Heart right ventricle (tissue), 16 donors: ENCODE data around the gene MYO1E. TPM values are rescaled to one million over a fixed set of nuclear protein-coding genes. Genes with fewer than 3 reads are reported as not detected.

Experiments
- ATAC-seq, 8 donors: fragments of 200-7000 bp; cut with Tn5 transposase; one replicate each; pipeline ENCODE4 v1.9.1; 2020; ENCODE audit warnings: mild to moderate bottlenecking in 8 of 8, moderate library complexity in 8 of 8, moderate number of reproducible peaks in 1 of 8
- DNase-seq, 2 donors: peaks; one replicate each; pipeline ENCODE4 v3.0.0-alpha.2; 2020
- H3K27ac ChIP-seq, 10 donors: fragments of 200-600 bp; sonication (generic) in 2 of 10; one replicate each; pipeline versions ENCODE4 v1.5.0 to v1.8.0; 2020 to 2022; ENCODE audit warnings: mild to moderate bottlenecking in 3 of 10
- H3K27me3 ChIP-seq, 7 donors: fragments of 200-600 bp; one replicate each; pipeline ENCODE4 v1.8.0; 2021 to 2022; ENCODE audit warnings: mild to moderate bottlenecking in 2 of 7
- H3K36me3 ChIP-seq, 9 donors: fragments of 200-600 bp; sonication (generic) in 1 of 9; one replicate each; pipeline versions ENCODE4 v1.5.0 to v1.8.0; 2020 to 2022; ENCODE audit warnings: mild to moderate bottlenecking in 2 of 9
- H3K4me1 ChIP-seq, 9 donors: fragments of 200-600 bp; sonication (generic) in 1 of 9; one replicate each; pipeline versions ENCODE4 v1.5.0 to v1.8.0; 2020 to 2022; ENCODE audit warnings: mild to moderate bottlenecking in 4 of 9
- H3K4me3 ChIP-seq, 10 donors: fragments of 200-600 bp; sonication (generic) in 2 of 10; one replicate each; pipeline versions ENCODE4 v1.5.0 to v1.8.0; 2020 to 2022; ENCODE audit warnings: mild to moderate bottlenecking in 7 of 10, moderate library complexity in 2 of 10
- H3K9me3 ChIP-seq, 11 donors: fragments of 200-600 bp in 10 of 11; sonication (generic) in 2 of 11; one replicate each; pipeline versions ENCODE4 v1.5.0 to v1.8.0; 2013 to 2022; ENCODE audit warnings: mild to moderate bottlenecking in 2 of 11, control low read depth in 1 of 11, moderate library complexity in 1 of 11
- CTCF ChIP-seq, 9 donors: fragments of 200-600 bp; sonication (generic) in 2 of 9; IDR thresholded peaks; one replicate each; pipeline versions ENCODE4 v1.5.0 to v1.8.0; 2021 to 2022; ENCODE audit warnings: antibody characterized with exemption in 9 of 9, mild to moderate bottlenecking in 5 of 9, moderate library complexity in 1 of 9
- WGBS, 2 donors: extraction: QIAGEN DNeasy Blood & Tissue Kit; methylation state at CpG; one replicate each; pipeline ENCODE4 v1.1.7; 2013; ENCODE audit warnings: inconsistent platforms in 1 of 2; 5-methylcytosine and 5-hydroxymethylcytosine counted together
- intact Hi-C, 10 donors: fragments of 100-400 bp; cut with DNase I; formaldehyde crosslinking; loops; one replicate each; pipeline versions ENCODE4 v1.11.1 to v1.14.2; 2022
- polyA plus RNA-seq, 2 donors: library from polyadenylated mRNA; stranded (reverse); fragments of 200-250 nt; gene quantifications; one replicate each; pipeline ENCODE4 v1.2.3, GENCODE V29; 2013
- total RNA-seq, 10 donors: library from RNA; stranded (reverse); fragmentation: NEBNext Ultra II Directional in 3 of 10; extraction: Animal tissue kit (Norgen Biotek cat#: 25700) in 3 of 10; gene quantifications; one replicate each; pipeline versions ENCODE4 v1.2.1 to v1.2.4, GENCODE V29; 2021 to 2023
- donor health status: Arrhythmogenic right ventricular cardiomyopathy.
- donor health status: ischemic (EF 13 %, LVEDD 7.1; RV severe dilation, severe dysfunction).
- donor health status: healthy with polysubstance abuse.
- donor health status: DM: no; HTN: yes; CAD: no.
- donor health status: DM: no; HTN: no; CAD: no.
- donor health status: ischemic (EF 25% LVEDD 6.9; RV normal size, moderate dysfunction).
- donor health status: ischemic (EF 25% LVEDD 5.7; RV mildly dilated, moderate dysfunction).
- donor health status: healthy.
- donor health status: DM: yes; HTN: yes; CAD: no.
- donor health status: Ischemic cardiomyopathy.
- donor health status: ischemic (EF 35%, LVEDD 5.7; RV mildly dilated, moderate dysfunction).
- donor health status: nonischemic (EF 11% LVEDD 7.7; RV severe dilation, severe dysfunction).
- donor health status: DM: yes; HTN: yes; CAD: no.
- donor health status: PGD.
- donor health status: ischemic (EF 29% LVEDD 5.4; RV normal size, mild dysfunction).
- donor health status: nonischemic (EF 23%, LVEDD 6.1; RV moderate dilation, normal function).

The MYO1E gene
- total and polyA plus RNA-seq, 12 donors = 9.3 to 75.3 (median 27.4) TPM

GRCh38 chr15:59271595-59272201, 101.0 kb downstream of the MYO1E start:
- peaks cover 0 to 31% (median 0%) of the 10 kb centered on the region in 9 donors for H3K36me3 ChIP-seq
- H3K4me3 ChIP-seq = no peak overlapping the region
- DNase-seq (no peak), ATAC-seq (no peak)
- no peaks in the 10 kb centered on the region for H3K27me3 ChIP-seq
- TF ChIP-seq CTCF (IDR thresholded peaks at IDR 0.05) = no peak
- intact Hi-C loops = no loop called here
- H3K9me3 ChIP-seq = no peaks in the 10 kb centered on the region
- peaks cover 0 to 20% (median 0%) of the 10 kb centered on the region in 9 donors for H3K4me1 ChIP-seq
- WGBS, 2 donors = 68 to 74% methylated on average over 7 of the region's 7 CpGs
- no peak overlapping the region for H3K27ac ChIP-seq

DNA sequence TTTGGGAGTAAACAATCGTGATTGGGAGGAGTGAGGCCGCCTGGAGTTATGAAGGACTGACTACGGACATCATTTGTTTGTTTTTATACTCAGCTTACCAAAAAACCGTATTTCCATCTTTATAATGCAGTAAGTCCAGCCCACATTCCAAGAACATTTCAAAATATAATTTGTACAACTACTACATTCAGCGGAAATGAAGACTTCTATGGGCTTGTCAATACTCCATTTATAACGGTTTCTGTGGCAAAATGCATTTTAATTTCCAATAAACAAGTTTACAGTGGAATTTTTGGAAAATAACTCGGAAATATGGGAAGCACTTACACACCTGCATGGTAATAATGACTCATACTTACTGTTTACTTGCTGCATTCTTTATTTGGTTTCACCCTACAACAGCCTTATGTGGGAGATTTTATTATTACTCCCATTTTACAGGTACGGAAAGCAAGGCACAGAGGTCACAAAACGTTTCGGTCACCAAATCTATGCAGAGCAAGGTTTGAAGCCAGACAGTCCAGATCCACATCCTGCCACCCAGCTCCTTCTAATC, 103.7 kb downstream of the MYO1E start:
- no peak overlapping the region for H3K27ac ChIP-seq
- 90 to 93% methylated on average over 10 of the region's 10 CpGs for WGBS, 2 donors
- H3K9me3 ChIP-seq = no peaks in the 10 kb centered on the region
- no peak overlapping the region for H3K4me3 ChIP-seq
- intact Hi-C loops = no loop called here
- TF ChIP-seq CTCF (IDR thresholded peaks at IDR 0.05) = no peak
- peaks cover 0 to 6% (median 0%) of the 10 kb centered on the region in 9 donors for H3K4me1 ChIP-seq
- H3K36me3 ChIP-seq = peaks cover 0 to 32% (median 0%) of the 10 kb centered on the region in 9 donors
- DNase-seq (no peak), ATAC-seq (no peak)
- no peaks in the 10 kb centered on the region for H3K27me3 ChIP-seq

GRCh38 chr15:59268168-59268851, 104.4 kb downstream of the MYO1E start:
- Histone ChIP-seq H3K27ac (no peak overlapping the region), H3K4me3 (no peak overlapping the region), H3K36me3 (peaks cover 0 to 32% (median 0%) of the 10 kb centered on the region in 9 donors), H3K27me3 (no peaks in the 10 kb centered on the region), H3K4me1 (no peaks in the 10 kb centered on the region), H3K9me3 (no peaks in the 10 kb centered on the region)
- 94 to 97% methylated on average over 3 of the region's 3 CpGs for WGBS, 2 donors
- ATAC-seq (no peak), DNase-seq (no peak)
- no peak for TF ChIP-seq CTCF (IDR thresholded peaks at IDR 0.05)
- intact Hi-C loops = no loop called here

DNA sequence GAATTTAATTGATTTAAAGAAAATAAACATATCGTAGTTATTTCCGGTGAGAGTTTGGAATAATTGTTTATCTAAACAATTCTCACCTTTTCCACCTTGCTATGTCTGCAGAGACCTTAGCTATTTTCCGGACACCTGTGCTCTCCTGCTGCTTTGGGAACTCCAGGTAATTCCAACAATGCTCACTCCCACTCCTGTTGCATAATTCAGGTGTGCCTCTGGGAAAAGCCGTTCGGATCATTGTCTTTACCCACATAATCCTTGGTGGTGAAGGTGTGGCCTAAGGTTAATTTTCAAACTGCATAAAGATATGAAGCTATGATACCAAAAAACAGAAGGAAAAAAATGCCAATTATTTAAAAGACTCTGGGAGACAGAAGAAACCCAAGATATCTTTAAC, 106.6 kb downstream of the MYO1E start:
- Histone ChIP-seq H3K4me1 (no peaks in the 10 kb centered on the region), H3K27me3 (no peaks in the 10 kb centered on the region), H3K36me3 (peaks cover 0 to 27% (median 0%) of the 10 kb centered on the region in 9 donors), H3K27ac (no peak overlapping the region), H3K4me3 (no peak overlapping the region), H3K9me3 (no peaks in the 10 kb centered on the region)
- ATAC-seq = no peak
- intact Hi-C loops = no loop called here
- no peak for DNase-seq
- 96 to 97% methylated on average over 5 of the region's 5 CpGs for WGBS, 2 donors
- TF ChIP-seq CTCF (IDR thresholded peaks at IDR 0.05) = no peak
